NCI-H1092 (cell line): ENCODE measurements around the gene RALGAPA2.

Experiments used
- DNase-seq: peaks from one replicate; lab custom pipeline; 2025; lab: John Stamatoyannopoulos, UW

The RALGAPA2 gene

GRCh38 chr20:20497242-20497978 lies 215.0 kb downstream of the RALGAPA2 start:
- DNase-seq = no peak

GRCh38 chr20:20495729-20496503 lies 216.5 kb downstream of the RALGAPA2 start:
- no peak for DNase-seq

GRCh38 chr20:20493701-20494100 lies 218.7 kb downstream of the RALGAPA2 start:
- DNase-seq = no peak

GRCh38 chr20:20492521-20493332 lies 219.7 kb downstream of the RALGAPA2 start:
- DNase-seq = peak; percentile 61

GRCh38 chr20:20491784-20492264 lies 220.6 kb downstream of the RALGAPA2 start:
- no peak for DNase-seq

DNA sequence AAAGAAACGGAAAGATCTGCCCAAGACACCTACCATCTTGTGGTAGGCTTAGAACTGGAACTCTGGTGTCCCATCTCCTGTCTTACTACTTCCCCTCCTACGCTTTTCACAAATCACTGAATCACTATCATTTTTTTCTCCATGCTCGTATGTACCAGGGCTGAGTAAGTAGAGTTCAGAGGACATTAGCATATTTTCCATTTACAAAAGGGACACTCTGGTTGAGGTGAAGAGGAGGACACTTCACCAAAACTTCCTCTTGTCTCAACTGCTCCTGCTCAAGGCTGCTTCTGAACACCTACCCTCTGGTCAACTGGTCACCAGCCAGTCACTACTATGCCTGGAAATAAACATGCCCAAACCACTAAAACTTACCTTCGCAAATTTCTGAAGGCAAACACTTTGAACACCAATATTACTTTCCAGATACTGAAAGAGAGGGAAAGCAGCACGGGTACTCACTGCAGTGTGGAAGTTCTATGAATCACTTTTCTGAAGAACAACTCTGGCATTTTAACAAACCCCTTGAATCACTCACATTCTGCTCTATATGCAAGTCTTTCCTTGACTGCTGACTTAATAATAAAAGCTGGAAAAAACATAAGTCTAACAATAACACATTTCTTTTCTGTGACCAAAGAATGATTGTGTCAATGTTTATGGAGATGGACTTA lies 221.2 kb downstream of the RALGAPA2 start:
- no peak for DNase-seq

DNA sequence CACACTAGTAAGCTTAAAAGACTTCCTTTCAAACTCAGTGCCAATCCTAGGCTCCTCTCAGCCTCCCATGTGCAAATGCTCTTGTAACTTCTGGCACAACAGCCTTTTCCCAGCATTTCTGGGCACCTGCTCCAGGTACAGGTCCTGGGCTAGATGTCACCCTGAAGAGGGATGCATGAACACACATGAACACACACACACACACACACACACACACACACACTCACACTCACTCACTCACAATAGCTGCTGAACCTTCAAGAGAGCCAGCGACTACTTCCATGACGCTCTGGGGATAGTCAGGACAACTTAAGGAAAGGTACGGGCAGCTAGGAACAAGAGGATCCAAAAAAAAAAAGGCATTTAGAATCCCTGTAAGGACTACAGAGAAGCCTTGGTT lies 221.8 kb downstream of the RALGAPA2 start:
- DNase-seq = no peak

- DNase-seq = no peak
Observed at GRCh38 chr20:20489648-20490341, 222.6 kb downstream of the RALGAPA2 start.

DNA sequence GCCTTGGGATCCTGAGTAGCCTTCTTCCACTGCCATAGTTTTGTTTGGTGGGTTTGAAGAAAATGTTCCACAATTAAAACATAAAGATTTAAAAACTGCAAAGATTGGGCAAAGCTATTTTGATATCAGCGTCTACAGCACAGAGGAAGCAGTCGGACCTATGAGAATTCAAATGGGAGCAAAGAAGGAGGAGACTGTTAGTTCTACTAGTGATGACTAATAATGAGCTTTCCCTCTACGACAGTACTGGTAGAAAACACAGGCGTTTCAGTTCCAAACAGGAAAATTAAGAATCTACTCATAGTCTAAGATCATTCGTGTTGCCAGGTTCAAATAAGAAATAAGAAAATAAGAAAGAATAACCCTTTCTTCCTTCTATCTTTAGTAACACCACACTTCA lies 223.4 kb downstream of the RALGAPA2 start:
- DNase-seq = no peak

GRCh38 chr20:20488388-20488787 lies 224.1 kb downstream of the RALGAPA2 start:
- no peak for DNase-seq

GRCh38 chr20:20487811-20488210 lies 224.6 kb downstream of the RALGAPA2 start:
- DNase-seq = no peak

DNA sequence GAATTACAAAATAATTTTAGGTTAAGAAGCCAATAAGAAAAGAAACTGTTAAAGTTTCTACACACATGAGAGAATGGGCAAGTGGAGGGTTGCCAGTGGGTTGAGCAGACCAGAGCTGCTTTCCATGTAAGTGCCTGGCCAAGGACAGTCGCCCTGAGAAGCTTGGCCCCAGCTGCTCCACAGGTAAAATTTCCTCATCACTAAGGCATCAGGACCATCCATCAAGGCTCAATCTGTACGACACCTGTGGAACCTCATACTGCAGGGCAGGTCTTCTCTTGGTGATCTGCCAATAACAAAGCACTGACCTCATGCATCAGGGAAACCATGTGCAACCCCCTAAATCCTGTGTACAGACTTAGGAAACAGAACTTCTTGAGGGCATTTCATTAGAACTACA lies 229.1 kb downstream of the RALGAPA2 start:
- no peak for DNase-seq

GRCh38 chr20:20482453-20482852 lies 230.0 kb downstream of the RALGAPA2 start:
- no peak for DNase-seq

DNA sequence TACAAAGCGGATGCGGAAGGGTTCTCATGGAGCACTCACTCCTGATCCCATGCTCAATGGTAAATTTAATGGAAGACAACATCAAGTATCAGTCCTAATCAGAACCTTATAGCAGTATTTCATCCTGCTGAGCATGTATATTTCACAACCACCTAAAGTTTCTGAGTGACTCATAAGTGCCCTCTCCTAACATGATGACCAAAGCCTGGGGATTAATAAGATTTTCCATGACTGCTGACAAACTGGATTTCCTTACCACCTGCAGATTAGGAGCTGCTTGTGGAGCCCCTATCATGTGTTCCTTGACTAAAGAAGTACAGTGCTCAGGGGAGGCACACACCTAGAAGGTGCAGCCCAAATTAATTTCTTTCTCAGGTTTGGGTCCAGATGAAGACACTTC lies 231.8 kb downstream of the RALGAPA2 start:
- no peak for DNase-seq

DNA sequence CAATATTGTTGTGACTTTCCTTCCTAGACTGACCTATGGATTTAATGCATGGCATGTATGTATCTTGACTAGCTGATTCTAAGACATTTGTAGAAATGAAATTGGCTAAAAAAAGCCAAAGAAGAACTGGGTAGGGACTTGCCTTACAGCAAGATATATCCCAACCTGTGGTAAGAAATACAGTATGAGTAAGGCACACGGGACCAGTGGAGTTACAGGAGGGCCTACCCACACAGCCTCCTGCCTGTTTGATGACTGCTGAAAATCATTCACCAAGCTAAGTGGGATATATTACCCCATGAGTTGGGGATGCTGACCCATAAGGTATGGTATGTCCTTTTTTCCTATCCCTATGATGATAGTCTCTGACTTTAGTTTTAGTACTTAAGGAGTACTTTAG lies 232.3 kb downstream of the RALGAPA2 start:
- no peak for DNase-seq

DNA sequence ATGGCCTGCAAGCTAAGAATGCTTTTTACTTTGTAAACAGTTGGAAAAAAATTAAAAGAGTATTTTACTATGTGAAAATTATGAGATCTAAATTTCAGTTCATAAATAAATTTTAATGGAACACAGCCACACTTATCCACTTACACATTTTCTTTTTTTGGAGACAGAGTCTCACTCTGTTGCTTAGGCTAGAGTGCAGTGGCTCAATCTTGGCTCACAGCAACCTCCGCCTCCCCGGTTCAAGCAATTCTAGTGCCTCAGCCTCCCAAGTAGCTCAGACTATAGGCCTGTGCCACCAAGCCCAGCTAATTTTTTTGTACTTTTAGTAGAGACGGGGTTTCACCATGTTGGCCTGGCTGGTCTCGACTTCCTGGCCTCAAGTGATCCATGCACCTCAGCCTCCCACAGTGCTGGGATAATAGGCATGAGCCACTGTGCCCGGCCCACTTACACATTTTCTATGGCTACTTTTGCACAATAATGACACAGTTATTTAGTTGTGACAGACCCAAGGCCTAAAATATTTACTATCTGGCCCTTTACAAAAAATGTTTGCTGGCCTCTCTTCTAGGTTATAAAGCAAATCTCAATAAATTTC lies 234.9 kb downstream of the RALGAPA2 start:
- no peak for DNase-seq

GRCh38 chr20:20476504-20476903 lies 235.9 kb downstream of the RALGAPA2 start:
- no peak for DNase-seq

- no peak for DNase-seq
Observed at GRCh38 chr20:20473657-20474056, 238.8 kb downstream of the RALGAPA2 start.

- DNase-seq = no peak
Observed at GRCh38 chr20:20472684-20473274, 239.7 kb downstream of the RALGAPA2 start.

DNA sequence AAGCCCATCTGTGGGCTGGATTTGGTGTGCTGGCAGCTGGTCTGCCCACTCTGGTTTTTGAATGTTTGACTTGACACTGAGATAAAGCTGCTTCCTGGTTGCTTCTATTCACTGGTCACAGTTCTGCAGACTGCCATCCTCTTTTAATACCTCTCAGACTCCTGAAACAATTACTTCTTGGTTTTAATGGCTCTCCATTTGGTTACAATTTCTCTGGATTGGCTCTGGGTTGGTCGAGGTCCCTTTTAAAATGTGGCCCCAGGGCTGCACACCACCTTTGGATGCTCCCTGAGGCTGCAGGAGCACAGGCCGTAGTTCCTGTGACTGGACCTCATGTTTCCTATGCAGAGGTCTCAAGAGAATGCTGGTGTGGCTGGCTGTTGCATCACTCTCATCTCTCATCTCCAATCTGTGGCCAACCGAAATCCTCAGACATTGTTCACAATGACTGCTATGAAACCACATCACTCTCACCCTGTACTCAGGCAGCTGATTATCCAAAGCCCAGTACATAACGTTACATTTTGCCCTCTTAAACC lies 246.0 kb downstream of the RALGAPA2 start:
- no peak for DNase-seq
